Smooth muscle cell (in vitro differentiated cells): Measurements from ENCODE around the gene FHIT. TPM values are rescaled to one million over a fixed set of nuclear protein-coding genes. Genes with fewer than 3 reads are reported as not detected.

ENCODE experiments used
- DNase-seq: peaks from one replicate; lab custom pipeline; 2025; ENCODE audit not compliant: unreplicated experiment; lab: John Stamatoyannopoulos, UW
- H2AFZ ChIP-seq: fragments of 200-600 bp; sonication (generic); 2 replicates; pipeline ENCODE4 v1.6.0; 2016; ENCODE audit warnings: antibody characterized with exemption, low read depth, mild to moderate bottlenecking
- H3F3A ChIP-seq: fragments of 200-600 bp; sonication (generic); 2 replicates; pipeline ENCODE4 v1.6.0; 2017; ENCODE audit warnings: antibody characterized with exemption, low read depth
- H3K27ac ChIP-seq: fragments of 200-600 bp; sonication (generic); 2 replicates; pipeline ENCODE4 v1.5.1; 2016; ENCODE audit warnings: low read depth, mild to moderate bottlenecking
- H3K27me3 ChIP-seq: fragments of 200-600 bp; sonication (generic); 2 replicates; pipeline ENCODE4 v1.6.1; 2016; ENCODE audit warnings: low read depth, mild to moderate bottlenecking
- H3K36me3 ChIP-seq: fragments of 200-600 bp; sonication (generic); 2 replicates; pipeline ENCODE4 v1.5.1; 2016; ENCODE audit warnings: low read depth
- H3K4me1 ChIP-seq: fragments of 200-600 bp; sonication (generic); 2 replicates; pipeline ENCODE4 v1.5.1; 2016; ENCODE audit warnings: low read depth
- H3K4me2 ChIP-seq: fragments of 200-600 bp; sonication (generic); 2 replicates; pipeline ENCODE4 v1.6.0; 2016; ENCODE audit warnings: mild to moderate bottlenecking
- H3K4me3 ChIP-seq: fragments of 200-600 bp; sonication (generic); 2 replicates; pipeline ENCODE4 v1.5.1; 2016; ENCODE audit warnings: mild to moderate bottlenecking
- H3K79me2 ChIP-seq: fragments of 200-600 bp; sonication (generic); 2 replicates; pipeline ENCODE4 v1.6.0; 2016; ENCODE audit warnings: low read depth, mild to moderate bottlenecking
- H3K9ac ChIP-seq: fragments of 200-600 bp; sonication (generic); 2 replicates; pipeline ENCODE4 v1.6.0; 2016; ENCODE audit warnings: low read depth
- H3K9me3 ChIP-seq: fragments of 200-600 bp; sonication (generic); replicated peaks from 2 replicates; pipeline ENCODE4 v1.5.1; 2016; ENCODE audit warnings: low read depth
- H4K20me1 ChIP-seq: fragments of 200-600 bp; sonication (generic); 2 replicates; pipeline ENCODE4 v1.6.0; 2016; ENCODE audit warnings: low read depth
- CTCF ChIP-seq: fragments of 200-600 bp; sonication (generic); IDR thresholded peaks from 2 replicates; pipeline ENCODE4 v1.5.1; 2017; ENCODE audit warnings: borderline replicate concordance, mild to moderate bottlenecking, antibody characterized with exemption; ENCODE audit not compliant: insufficient read depth, poor library complexity, severe bottlenecking
- WGBS: methylation state at CpG from one replicate; pipeline ENCODE4 v1.1.7; 2016; ENCODE audit warnings: low lambda C conversion rate; 5-methylcytosine and 5-hydroxymethylcytosine counted together
- polyA plus RNA-seq: library from polyadenylated mRNA; unstranded; fragments of >200 nt; fragmentation: Nextera tagmentation; extraction: Ambion mirVana; gene quantifications from 2 replicates; pipeline ENCODE4 v1.2.1, GENCODE V29; 2016
- total RNA-seq: library from RNA; depleted of rRNA; stranded (reverse); fragments of >200 nt; gene quantifications from 2 replicates; pipeline ENCODE4 v1.2.3, GENCODE V29; 2014

The FHIT gene
- total and polyA plus RNA-seq, 2 experiments from 2014 or later = 5.9 to 6.7 TPM

- no peak for TF ChIP-seq CTCF
- H3F3A ChIP-seq = no peaks in the 10 kb centered on the region
- H3K27ac ChIP-seq = no peak overlapping the region
- no peaks in the 10 kb centered on the region for H3K79me2 ChIP-seq
- no peak for DNase-seq
- WGBS = 94% methylated on average over 4 of the region's 4 CpGs
- H3K9me3 ChIP-seq = no peaks in the 10 kb centered on the region
- no peaks in the 10 kb centered on the region for H3K36me3 ChIP-seq
- H4K20me1 ChIP-seq = no peaks in the 10 kb centered on the region
- no peak overlapping the region for H3K4me2 ChIP-seq
- no peak overlapping the region for H3K4me3 ChIP-seq
- H3K27me3 ChIP-seq = peaks cover 6% of the 10 kb centered on the region
- H3K9ac ChIP-seq = no peak overlapping the region
- peaks cover 7% of the 10 kb centered on the region for H3K4me1 ChIP-seq
- H2AFZ ChIP-seq = no peak overlapping the region
Measured at GRCh38 chr3:60916546-60916945, 334.7 kb downstream of the FHIT start.

GRCh38 chr3:60913474-60913873, 337.8 kb downstream of the FHIT start:
- H3K27ac ChIP-seq = no peak overlapping the region
- H3K9me3 ChIP-seq = no peaks in the 10 kb centered on the region
- peaks cover 6% of the 10 kb centered on the region for H3K27me3 ChIP-seq
- TF ChIP-seq CTCF = no peak
- H3F3A ChIP-seq = no peaks in the 10 kb centered on the region
- H3K36me3 ChIP-seq = no peaks in the 10 kb centered on the region
- H4K20me1 ChIP-seq = no peaks in the 10 kb centered on the region
- WGBS = 89% methylated on average over 1 of the region's 1 CpG
- H3K4me2 ChIP-seq = no peak overlapping the region
- no peak for DNase-seq
- H3K9ac ChIP-seq = no peak overlapping the region
- H3K4me3 ChIP-seq = no peak overlapping the region
- H2AFZ ChIP-seq = no peak overlapping the region
- no peaks in the 10 kb centered on the region for H3K4me1 ChIP-seq
- no peaks in the 10 kb centered on the region for H3K79me2 ChIP-seq

- TF ChIP-seq CTCF = no peak
- 59% methylated on average over 1 of the region's 1 CpG for WGBS
- DNase-seq = no peak
- H3K27me3 ChIP-seq = peaks cover 6% of the 10 kb centered on the region
- no peak overlapping the region for H2AFZ ChIP-seq
- no peaks in the 10 kb centered on the region for H3K36me3 ChIP-seq
- no peak overlapping the region for H3K4me2 ChIP-seq
- no peaks in the 10 kb centered on the region for H3F3A ChIP-seq
- H4K20me1 ChIP-seq = no peaks in the 10 kb centered on the region
- no peaks in the 10 kb centered on the region for H3K4me1 ChIP-seq
- no peak overlapping the region for H3K4me3 ChIP-seq
- no peak overlapping the region for H3K27ac ChIP-seq
- H3K9ac ChIP-seq = no peak overlapping the region
- H3K79me2 ChIP-seq = no peaks in the 10 kb centered on the region
- no peaks in the 10 kb centered on the region for H3K9me3 ChIP-seq
Measured at GRCh38 chr3:60912876-60913275, 338.4 kb downstream of the FHIT start.

GRCh38 chr3:60912142-60912541, 339.1 kb downstream of the FHIT start:
- TF ChIP-seq CTCF = no peak
- WGBS = 79% methylated on average over 3 of the region's 3 CpGs

More at GRCh38 chr3:60912142-60912541, 339.1 kb downstream of the FHIT start:
- H3K9ac ChIP-seq = no peak overlapping the region
- H3K9me3 ChIP-seq = no peaks in the 10 kb centered on the region
- no peak overlapping the region for H3K4me2 ChIP-seq
- no peaks in the 10 kb centered on the region for H4K20me1 ChIP-seq
- peaks cover 6% of the 10 kb centered on the region for H3K27me3 ChIP-seq
- no peaks in the 10 kb centered on the region for H3K4me1 ChIP-seq
- no peaks in the 10 kb centered on the region for H3F3A ChIP-seq
- H2AFZ ChIP-seq = no peak overlapping the region
- no peaks in the 10 kb centered on the region for H3K79me2 ChIP-seq
- no peak overlapping the region for H3K27ac ChIP-seq
- no peaks in the 10 kb centered on the region for H3K36me3 ChIP-seq
- no peak overlapping the region for H3K4me3 ChIP-seq
- no peak for DNase-seq
